ENCODE data around the gene PMF1.

DNA sequence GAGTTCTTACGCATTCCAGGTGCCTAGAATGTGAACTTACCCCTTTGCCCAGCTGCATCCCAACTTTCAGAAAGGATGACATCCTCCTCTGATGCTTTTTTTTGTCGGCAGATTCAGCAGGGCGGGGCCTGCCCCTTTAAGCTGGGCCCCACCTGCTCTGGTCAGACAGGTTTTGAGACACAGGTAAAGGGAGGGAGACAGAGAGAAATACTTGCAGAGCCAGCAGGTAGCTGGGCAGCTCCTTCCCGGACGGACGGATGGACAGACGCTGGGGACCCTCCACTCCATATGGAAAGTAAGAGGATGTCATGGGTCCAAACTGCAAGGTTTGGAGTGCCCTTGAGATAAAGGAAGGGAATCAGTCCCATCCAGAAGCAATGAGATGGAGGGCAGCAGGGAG is 71.3 kb downstream of the PMF1 start, which contains the start of gene TMEM79:
- no peak for TF ChIP-seq EZH2 (IDR thresholded peaks at IDR 0.05)
- TF ChIP-seq POLR2AphosphoS5 (IDR thresholded peaks at IDR 0.05; ENCODE audit: borderline replicate concordance, low read depth, low read length) = no peak
- TF ChIP-seq FOXP2 (optimal IDR thresholded peaks at IDR 0.05; ENCODE audit: control extremely low read depth, extremely low read length, insufficient read depth) = no peak
